Endothelial cell of umbilical vein (primary cell): Measurements from ENCODE around the gene C12orf57. TPM values are rescaled to one million over a fixed set of nuclear protein-coding genes. Genes with fewer than 3 reads are reported as not detected.
A peak's percentile ranks its signal among the peaks of the same experiment; 100 is the strongest.

Experiments
- BruUV-seq: library from RNA; stranded (reverse); fragments of 400-500 nt; replicated peaks from 2 replicates; lab custom pipeline; 2021; lab: Mats Ljungman, UMichigan
- CTCF ChIA-PET: fragments of 300-600, 350-600 bp; sonication (Branson Sonifier 250); formaldehyde crosslinking; loops from one replicate; lab custom pipeline; 2021; ENCODE audit warnings: antibody characterized with exemption, inconsistent platforms; lab: Charles Lee
- POLR2A ChIA-PET: fragments of 300-600, 350-600 bp; sonication (Branson Sonifier 250); formaldehyde crosslinking; loops from one replicate; lab custom pipeline; 2021; ENCODE audit warnings: antibody characterized with exemption, inconsistent platforms; lab: Charles Lee
- DNase-seq: peaks from one replicate; pipeline ENCODE4 v3.0.0-alpha.2; 2011; ENCODE audit warnings: low read depth, low spot score
- FAIRE-seq: peaks from 2 replicates; lab custom pipeline; 2011; peaks lifted over from hg19 to GRCh38; lab: Jason Lieb, UNC
- H2AFZ ChIP-seq: 2 replicates; pipeline ENCODE4 v1.6.0; 2012; ENCODE audit warnings: low read depth, low read length, control low read depth, inconsistent platforms
- H3K27ac ChIP-seq: 2 replicates; pipeline ENCODE4 v1.5.1; 2011; ENCODE audit warnings: low read depth, mild to moderate bottlenecking, control low read depth, low read length, moderate library complexity; ENCODE audit not compliant: insufficient read depth
- H3K27me3 ChIP-seq, 2 experiments: 2 replicates each; pipeline versions ENCODE4 v1.6.0 to v1.6.1; 2011; ENCODE audit warnings: low read length in 2 of 2, mixed read lengths in 1 of 2; ENCODE audit not compliant: control insufficient read depth in 2 of 2, insufficient read depth in 2 of 2
- H3K36me3 ChIP-seq, 2 experiments: 2 replicates in 1 of 2; 3 replicates in 1 of 2; pipeline ENCODE4 v1.5.1; 2011; ENCODE audit warnings: low read length in 2 of 2, mild to moderate bottlenecking in 1 of 2, moderate library complexity in 1 of 2; ENCODE audit not compliant: control insufficient read depth in 2 of 2, insufficient read depth in 2 of 2; ENCODE audit errors: extremely low read depth in 1 of 2
- H3K4me1 ChIP-seq: 3 replicates; pipeline ENCODE4 v1.5.1; 2011; ENCODE audit warnings: mild to moderate bottlenecking, low read length; ENCODE audit not compliant: control insufficient read depth, insufficient read depth; ENCODE audit errors: extremely low read depth
- H3K4me2 ChIP-seq: 2 replicates; pipeline ENCODE4 v1.6.1; 2011; ENCODE audit warnings: low read length, control low read depth, mixed read lengths; ENCODE audit not compliant: insufficient read depth
- H3K4me3 ChIP-seq, 3 experiments: fragments of 200-600 bp in 1 of 3; sonication (generic), shearing (Covaris generic) in 1 of 3; replicated peaks in 1 of 3; 2 replicates each; pipeline ENCODE4 v1.5.1; 2011 to 2016; ENCODE audit warnings: control low read depth in 3 of 3, low read length in 3 of 3, mild to moderate bottlenecking in 2 of 3, inconsistent platforms in 1 of 3, low read depth in 1 of 3, moderate library complexity in 1 of 3; ENCODE audit not compliant: insufficient read depth in 1 of 3
- H3K79me2 ChIP-seq: 2 replicates; pipeline ENCODE4 v1.6.0; 2012; ENCODE audit warnings: low read length, inconsistent platforms; ENCODE audit not compliant: control insufficient read depth, insufficient read depth
- H3K9ac ChIP-seq: replicated peaks from 2 replicates; pipeline ENCODE3; 2011; ENCODE audit warnings: low read length, control low read depth; ENCODE audit not compliant: insufficient read depth; ENCODE audit errors: extremely low read depth
- H3K9me1 ChIP-seq: replicated peaks from 3 replicates; pipeline ENCODE4 v1.6.0; 2011; ENCODE audit warnings: mild to moderate bottlenecking, low read length; ENCODE audit not compliant: control insufficient read depth, insufficient read depth; ENCODE audit errors: extremely low read depth
- H3K9me3 ChIP-seq: replicated peaks from 2 replicates; pipeline ENCODE4 v1.5.1; 2012; ENCODE audit warnings: low read length, inconsistent platforms; ENCODE audit not compliant: control insufficient read depth, insufficient read depth
- H4K20me1 ChIP-seq: replicated peaks from 2 replicates; pipeline ENCODE3; 2011; ENCODE audit warnings: mild to moderate bottlenecking, low read length; ENCODE audit not compliant: control insufficient read depth, insufficient read depth; ENCODE audit errors: extremely low read depth
- EZH2 ChIP-seq: IDR thresholded peaks from 2 replicates; pipeline ENCODE4 v1.6.1; 2012; ENCODE audit warnings: borderline replicate concordance, low read depth, mild to moderate bottlenecking, moderate library complexity, low read length, inconsistent platforms; ENCODE audit not compliant: severe bottlenecking
- FOS ChIP-seq: IDR thresholded peaks from 2 replicates; pipeline ENCODE4 v1.6.1; 2011; ENCODE audit warnings: mild to moderate bottlenecking, low read length, moderate library complexity, borderline replicate concordance; ENCODE audit not compliant: insufficient read depth
- GATA2 ChIP-seq: IDR thresholded peaks from 2 replicates; pipeline ENCODE4 v1.7.0; 2011; ENCODE audit warnings: low read depth, mild to moderate bottlenecking, moderate library complexity, mixed read lengths, low read length; ENCODE audit not compliant: insufficient read length, insufficient read depth
- JUN ChIP-seq: IDR thresholded peaks from 2 replicates; pipeline ENCODE4 v1.6.1; 2011; ENCODE audit warnings: borderline replicate concordance, low read depth; ENCODE audit not compliant: insufficient read length, insufficient read depth
- MYC ChIP-seq: IDR thresholded peaks from one replicate; pipeline ENCODE4 v1.6.1; 2011; ENCODE audit warnings: mild to moderate bottlenecking, low read depth, low read length
- POLR2A ChIP-seq: IDR thresholded peaks from 2 replicates; pipeline ENCODE4 v1.6.1; 2012; ENCODE audit warnings: low read depth, mild to moderate bottlenecking, control low read depth, low read length
- POLR2AphosphoS5 ChIP-seq: IDR thresholded peaks from 2 replicates; pipeline ENCODE4 v1.6.1; 2012; ENCODE audit warnings: low read depth, mild to moderate bottlenecking, control low read depth, low read length, moderate library complexity; ENCODE audit not compliant: insufficient read depth
- dilution Hi-C: fragments of 300-500 bp; cut with MboI; formaldehyde crosslinking; loops from one replicate; pipeline ENCODE4 v1.15.0; 2019; ENCODE audit warnings: low sequenced_read_pairs; ENCODE audit not compliant: extremely low pct_ligation_motif_present
- intact Hi-C: fragments of 100-400 bp; cut with micrococcal nuclease; formaldehyde crosslinking; loops from one replicate; pipeline ENCODE4 v1.10.0; 2022
- polyA plus RNA-seq, 4 experiments: library from polyadenylated mRNA; depleted of rRNA in 3 of 4; stranded (reverse) in 3 of 4; unstranded in 1 of 4; fragments of >200 nt; gene quantifications; 2 replicates each; pipeline versions ENCODE4 v1.2.1 to v1.2.3, GENCODE V29; 2011 to 2012; ENCODE audit warnings: missing spikeins in 1 of 4
- total RNA-seq: library from RNA; stranded (reverse); gene quantifications from 2 replicates; pipeline ENCODE4 v1.2.3, GENCODE V29; 2021
- TF ChIP-seq, protein P1 (sequence below): IDR thresholded peaks from 2 replicates; pipeline ENCODE4 v1.6.1; 2011; ENCODE audit not compliant: insufficient read depth, insufficient read length
- TF ChIP-seq, protein P2 (sequence below), 2 donors: IDR thresholded peaks; 1 replicate in 1 of 2; 2 replicates in 1 of 2; pipeline ENCODE4 v1.5.1; 2011; ENCODE audit warnings: low read length in 2 of 2, mild to moderate bottlenecking in 2 of 2, moderate library complexity in 2 of 2, control low read depth in 1 of 2, inconsistent platforms in 1 of 2, low read depth in 1 of 2; ENCODE audit not compliant: insufficient read depth in 1 of 2; ENCODE audit errors: extremely low read depth in 1 of 2

C12orf57 gene
- total and polyA plus RNA-seq, 2 donors (not counting 3 experiments of a cell fraction or from before 2014, with no cell fraction given): 167 to 729 TPM

DNA sequence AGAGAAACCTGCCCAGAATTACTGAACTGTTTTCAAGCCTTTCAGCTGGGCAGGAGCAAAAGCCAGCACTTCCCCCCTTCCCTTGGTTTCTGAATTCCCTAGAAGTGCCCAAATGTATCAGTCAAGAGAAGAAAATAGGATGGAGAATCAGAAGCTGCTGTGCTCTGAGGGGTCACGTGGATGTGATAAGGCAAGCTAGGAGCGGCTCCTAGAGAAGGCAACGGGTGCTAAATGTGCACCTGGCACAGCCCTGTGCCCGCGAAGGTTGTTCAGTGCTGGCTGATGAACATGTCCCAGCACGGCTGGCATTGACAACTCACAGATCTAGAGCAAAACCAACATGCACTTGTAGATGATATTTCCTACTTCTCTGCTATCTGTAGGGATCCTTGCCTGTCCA, 35.2 kb downstream of the C12orf57 start:
- Histone ChIP-seq H3K36me3 (peaks cover 20 to 38% of the 10 kb centered on the region in 2 experiments), H3K4me1 (no peaks in the 10 kb centered on the region)

DNA sequence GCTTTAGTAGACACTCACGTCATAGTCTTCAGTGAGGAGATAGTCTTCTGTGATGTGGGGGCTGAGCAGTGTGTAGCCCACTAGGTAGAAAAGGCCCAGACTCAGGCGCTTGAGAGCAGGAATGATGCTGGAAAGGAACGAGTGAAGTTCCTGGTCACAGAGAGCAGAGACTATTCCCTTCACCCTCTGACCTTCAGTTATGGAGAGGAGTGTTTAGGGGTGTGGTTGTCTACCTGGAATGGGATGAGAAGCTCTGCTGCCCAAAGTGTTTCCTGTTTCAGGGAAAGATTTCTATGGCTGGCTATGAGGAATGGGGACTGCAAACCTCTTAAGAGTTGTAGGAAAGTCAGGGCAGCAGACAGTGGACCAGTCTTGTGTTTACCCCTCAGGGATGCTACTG, 35.6 kb downstream of the C12orf57 start:
- no peaks in the 10 kb centered on the region for H3K79me2 ChIP-seq
- H3K27me3 ChIP-seq: no peaks in the 10 kb centered on the region
- no peaks in the 10 kb centered on the region for H3K4me1 ChIP-seq
- H2AFZ ChIP-seq: no peak overlapping the region
- TF ChIP-seq JUN (no peak), FOS (no peak), MYC (no peak), EZH2 (no peak), GATA2 (no peak), POLR2A (no peak), POLR2AphosphoS5 (no peak)
- TF ChIP-seq, protein P1, sequence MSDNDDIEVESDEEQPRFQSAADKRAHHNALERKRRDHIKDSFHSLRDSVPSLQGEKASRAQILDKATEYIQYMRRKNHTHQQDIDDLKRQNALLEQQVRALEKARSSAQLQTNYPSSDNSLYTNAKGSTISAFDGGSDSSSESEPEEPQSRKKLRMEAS: no peak
- TF ChIP-seq, protein P2, sequence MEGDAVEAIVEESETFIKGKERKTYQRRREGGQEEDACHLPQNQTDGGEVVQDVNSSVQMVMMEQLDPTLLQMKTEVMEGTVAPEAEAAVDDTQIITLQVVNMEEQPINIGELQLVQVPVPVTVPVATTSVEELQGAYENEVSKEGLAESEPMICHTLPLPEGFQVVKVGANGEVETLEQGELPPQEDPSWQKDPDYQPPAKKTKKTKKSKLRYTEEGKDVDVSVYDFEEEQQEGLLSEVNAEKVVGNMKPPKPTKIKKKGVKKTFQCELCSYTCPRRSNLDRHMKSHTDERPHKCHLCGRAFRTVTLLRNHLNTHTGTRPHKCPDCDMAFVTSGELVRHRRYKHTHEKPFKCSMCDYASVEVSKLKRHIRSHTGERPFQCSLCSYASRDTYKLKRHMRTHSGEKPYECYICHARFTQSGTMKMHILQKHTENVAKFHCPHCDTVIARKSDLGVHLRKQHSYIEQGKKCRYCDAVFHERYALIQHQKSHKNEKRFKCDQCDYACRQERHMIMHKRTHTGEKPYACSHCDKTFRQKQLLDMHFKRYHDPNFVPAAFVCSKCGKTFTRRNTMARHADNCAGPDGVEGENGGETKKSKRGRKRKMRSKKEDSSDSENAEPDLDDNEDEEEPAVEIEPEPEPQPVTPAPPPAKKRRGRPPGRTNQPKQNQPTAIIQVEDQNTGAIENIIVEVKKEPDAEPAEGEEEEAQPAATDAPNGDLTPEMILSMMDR (IDR thresholded peaks at IDR 0.05; ENCODE audit: extremely low read depth in 1 of 2, insufficient read depth in 1 of 2, low read depth in 1 of 2, low read length in 2 of 2): no peak
- POLR2A ChIA-PET: no interaction called here
- no TSS peak for BruUV-seq
- H3K4me2 ChIP-seq: no peak overlapping the region
- peaks cover 17 to 36% of the 10 kb centered on the region in 2 experiments for H3K36me3 ChIP-seq
- intact Hi-C loops (no loop called here), dilution Hi-C loops (no loop called here)
- FAIRE-seq (no peak), DNase-seq (no peak)
- H4K20me1 ChIP-seq: no peaks in the 10 kb centered on the region
- H3K4me3 ChIP-seq: no peak overlapping the region
- CTCF ChIA-PET: no interaction called here
- no peaks in the 10 kb centered on the region for H3K9me1 ChIP-seq
- no peak overlapping the region for H3K27ac ChIP-seq
- no peak overlapping the region for H3K9ac ChIP-seq
- H3K9me3 ChIP-seq: no peaks in the 10 kb centered on the region

More for the DNA sequence above, 35.2 kb downstream of the C12orf57 start:
- Histone ChIP-seq H3K4me3 (no peak overlapping the region), H3K9me1 (no peaks in the 10 kb centered on the region), H3K79me2 (no peaks in the 10 kb centered on the region), H3K4me2 (no peak overlapping the region), H3K9ac (no peak overlapping the region), H2AFZ (no peak overlapping the region), H3K27me3 (no peaks in the 10 kb centered on the region), H3K9me3 (no peaks in the 10 kb centered on the region), H3K27ac (no peak overlapping the region), H4K20me1 (no peaks in the 10 kb centered on the region)
- dilution Hi-C loops: no loop called here
- DNase-seq (no peak), FAIRE-seq (no peak)
- ChIA-PET POLR2A (no interaction called here), CTCF (no interaction called here)
- TF ChIP-seq EZH2 (no peak), POLR2AphosphoS5 (peak; percentile 1)
- BruUV-seq: no TSS peak
- intact Hi-C loops: no loop called here
